ENCODE results near the gene PARD6B.

PARD6B gene

DNA sequence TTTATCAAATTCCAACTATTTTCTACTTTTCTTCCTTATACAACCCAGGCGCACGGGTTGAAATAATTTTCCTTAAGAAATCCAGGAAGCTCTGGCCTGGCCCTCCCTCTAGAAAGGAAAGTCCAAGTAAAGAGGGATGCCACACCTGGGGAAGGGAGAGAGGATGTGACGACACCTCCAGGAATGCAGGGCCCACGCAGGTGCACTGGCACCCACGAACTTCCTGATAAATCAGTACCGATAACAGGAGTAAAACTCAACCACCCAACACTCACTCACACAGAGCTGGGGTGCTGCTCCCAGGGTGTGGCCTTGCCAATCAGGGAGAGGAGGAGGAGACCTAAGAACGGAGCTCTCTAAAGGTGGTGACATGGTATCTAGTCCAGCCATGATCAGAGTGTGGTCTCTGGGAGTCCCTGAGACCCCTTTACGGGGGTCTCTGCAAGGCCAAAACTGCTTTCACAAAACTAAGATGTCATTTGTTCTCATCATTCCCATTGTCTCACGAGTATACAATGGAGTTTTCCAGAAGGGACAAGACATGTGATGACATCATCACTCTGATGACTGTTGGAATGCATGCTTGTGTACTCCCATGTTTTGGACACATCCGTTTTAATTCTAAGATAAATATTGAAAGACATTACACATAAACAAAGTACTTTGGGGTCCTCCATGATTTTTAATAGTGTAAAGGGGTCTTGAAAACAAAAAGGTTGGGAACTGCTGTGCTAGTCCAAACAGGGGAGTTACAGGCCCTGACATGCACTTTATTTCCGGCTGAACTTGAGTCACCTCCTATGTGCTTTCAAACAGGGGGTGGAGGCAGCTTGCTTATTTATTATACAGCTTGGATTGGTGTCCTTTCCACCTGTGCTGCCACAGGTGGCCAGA, 2.2 kb upstream of the PARD6B start:
- Histone ChIP-seq H3K36me3 (replicated peaks; ENCODE audit: low read depth, low read length) (no peaks in the 10 kb centered on the region), H3K4me3 (ENCODE audit: low read length) (no peak overlapping the region), H3K79me2 (ENCODE audit: low read length) (peaks cover 22% of the 10 kb centered on the region), H4K20me1 (ENCODE audit: insufficient read depth, low read length) (peaks cover 6% of the 10 kb centered on the region; the same call in 1 of the 2 replicates), H2AFZ (ENCODE audit: low read depth, low read length) (no peak overlapping the region; the same call in 1 of the 2 replicates), H3K27ac (ENCODE audit: low read length) (peak overlapping the region; percentile 73; the same call in 1 of the 2 replicates), H3K4me2 (ENCODE audit: low read length) (peak overlapping the region; percentile 75), H3K9me3 (ENCODE audit: insufficient read depth, low read length) (no peaks in the 10 kb centered on the region), H3K27me3 (ENCODE audit: low read depth, low read length) (peaks cover 6% of the 10 kb centered on the region; the same call in 1 of the 2 replicates), H3K9ac (ENCODE audit: low read length) (no peak overlapping the region), H3K4me1 (ENCODE audit: low read length) (peaks cover 55% of the 10 kb centered on the region)
- TF ChIP-seq EZH2phosphoT487 (IDR thresholded peaks at IDR 0.05; ENCODE audit: low read depth): no peak
- TF ChIP-seq CTCF (IDR thresholded peaks at IDR 0.05; ENCODE audit: low read depth, low read length): no peak

DNA sequence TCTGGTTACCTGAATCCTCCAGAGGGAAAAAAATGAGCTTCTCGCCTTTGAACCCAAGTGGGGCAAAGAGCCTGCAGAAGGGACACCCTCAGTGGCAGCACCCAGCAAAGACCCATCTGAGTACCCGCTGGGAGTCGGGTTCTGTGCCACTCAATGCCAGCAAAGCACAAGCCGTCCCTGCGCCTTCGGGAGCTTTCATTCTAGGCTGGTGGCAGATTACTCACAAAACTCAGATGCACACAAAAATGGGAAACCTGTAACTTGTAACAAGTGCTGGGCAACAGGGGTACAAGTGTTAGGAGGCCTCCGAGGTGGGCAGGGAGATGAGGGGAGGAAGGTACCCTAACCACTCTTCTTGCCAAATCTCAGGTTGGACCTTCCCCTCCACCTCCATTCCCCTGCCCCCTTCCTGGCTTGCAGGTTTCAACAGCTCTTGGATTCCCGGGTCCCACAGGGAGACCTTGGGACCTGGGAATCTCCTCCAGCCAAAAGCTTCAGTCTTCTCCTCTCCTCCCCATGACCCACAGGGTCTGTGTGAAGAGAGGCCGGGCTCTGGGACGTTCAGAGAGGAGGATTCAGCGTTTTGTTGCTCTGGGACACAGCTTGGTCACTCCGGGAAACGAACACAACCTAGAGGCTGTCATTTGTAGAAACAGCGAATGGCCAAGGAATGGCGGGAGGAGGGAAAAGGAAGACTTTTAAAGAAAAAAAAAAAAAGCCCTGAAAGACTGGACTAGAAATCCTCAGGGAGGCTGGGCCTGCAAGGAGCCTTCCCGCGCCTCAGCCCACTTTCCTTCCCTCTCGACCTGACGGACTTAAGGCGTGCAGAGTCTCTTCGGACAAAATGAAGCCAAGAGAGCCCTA, 1.2 kb upstream of the PARD6B start:
- Histone ChIP-seq H3K27ac (ENCODE audit: low read length) (peak overlapping the region; percentile 38), H3K36me3 (replicated peaks; ENCODE audit: low read depth, low read length) (no peaks in the 10 kb centered on the region), H2AFZ (ENCODE audit: low read depth, low read length) (peak overlapping the region; percentile 93), H3K9ac (ENCODE audit: low read length) (peak overlapping the region; percentile 83), H3K4me3 (ENCODE audit: low read length) (peak overlapping the region; percentile 86), H4K20me1 (ENCODE audit: insufficient read depth, low read length) (peaks cover 6% of the 10 kb centered on the region; the same call in 1 of the 2 replicates), H3K27me3 (ENCODE audit: low read depth, low read length) (peaks cover 6% of the 10 kb centered on the region; the same call in 1 of the 2 replicates), H3K4me1 (ENCODE audit: low read length) (peaks cover 51% of the 10 kb centered on the region), H3K9me3 (ENCODE audit: insufficient read depth, low read length) (no peaks in the 10 kb centered on the region), H3K4me2 (ENCODE audit: low read length) (peak overlapping the region; percentile 95), H3K79me2 (ENCODE audit: low read length) (peaks cover 26% of the 10 kb centered on the region)
- TF ChIP-seq EZH2phosphoT487 (IDR thresholded peaks at IDR 0.05; ENCODE audit: low read depth) (no peak), CTCF (IDR thresholded peaks at IDR 0.05; ENCODE audit: low read depth, low read length) (no peak)

GRCh38 chr20:50730765-50731054, 670 bp upstream of the PARD6B start:
- TF ChIP-seq CTCF (IDR thresholded peaks at IDR 0.05; ENCODE audit: low read depth, low read length) (no peak), EZH2phosphoT487 (IDR thresholded peaks at IDR 0.05; ENCODE audit: low read depth) (no peak)
- H3K79me2 ChIP-seq (ENCODE audit: low read length): peaks cover 32% of the 10 kb centered on the region
- peak overlapping the region; percentile 86 for H3K4me3 ChIP-seq (ENCODE audit: low read length)
- peak overlapping the region; percentile 95 for H3K4me2 ChIP-seq (ENCODE audit: low read length)
- H3K9ac ChIP-seq (ENCODE audit: low read length): peak overlapping the region; percentile 83
- H3K27ac ChIP-seq (ENCODE audit: low read length): peak overlapping the region; percentile 38
- H4K20me1 ChIP-seq (ENCODE audit: insufficient read depth, low read length): peaks cover 11% of the 10 kb centered on the region
- H2AFZ ChIP-seq (ENCODE audit: low read depth, low read length): peak overlapping the region; percentile 93
- H3K9me3 ChIP-seq (ENCODE audit: insufficient read depth, low read length): no peaks in the 10 kb centered on the region
- peaks cover 51% of the 10 kb centered on the region for H3K4me1 ChIP-seq (ENCODE audit: low read length)
- H3K36me3 ChIP-seq (replicated peaks; ENCODE audit: low read depth, low read length): no peaks in the 10 kb centered on the region
- H3K27me3 ChIP-seq (ENCODE audit: low read depth, low read length): peaks cover 6% of the 10 kb centered on the region; the same call in 1 of the 2 replicates

Data from OCI-LY3 (cell line).